PC-3 (cell line): Measurements from ENCODE around the gene KMT2C.

Experiments
- CTCF ChIP-seq: fragments of 300-600 bp; sonication (generic); conservative IDR thresholded peaks from 2 replicates; pipeline ENCODE4 v1.5.1; 2017; ENCODE audit warnings: antibody characterized with exemption, low read depth, mild to moderate bottlenecking, low read length
- EZH2 ChIP-seq: fragments of 300-600 bp; sonication (generic); IDR thresholded peaks from one replicate; pipeline ENCODE4 v1.6.1; 2017; ENCODE audit warnings: antibody characterized with exemption, mild to moderate bottlenecking, low read length; ENCODE audit not compliant: unreplicated experiment

GRCh38 chr7:152367170-152367569 lies 68.6 kb downstream of the KMT2C start:
- TF ChIP-seq CTCF (no peak), EZH2 (no peak)
